ENCODE measurements around the gene TRNT1. TPM values are rescaled to one million over a fixed set of nuclear protein-coding genes. Genes with fewer than 3 reads are reported as not detected.

TRNT1 gene
- total and polyA plus RNA-seq, 10 donors = 10.0 to 43.8 (median 28.8) TPM

DNA sequence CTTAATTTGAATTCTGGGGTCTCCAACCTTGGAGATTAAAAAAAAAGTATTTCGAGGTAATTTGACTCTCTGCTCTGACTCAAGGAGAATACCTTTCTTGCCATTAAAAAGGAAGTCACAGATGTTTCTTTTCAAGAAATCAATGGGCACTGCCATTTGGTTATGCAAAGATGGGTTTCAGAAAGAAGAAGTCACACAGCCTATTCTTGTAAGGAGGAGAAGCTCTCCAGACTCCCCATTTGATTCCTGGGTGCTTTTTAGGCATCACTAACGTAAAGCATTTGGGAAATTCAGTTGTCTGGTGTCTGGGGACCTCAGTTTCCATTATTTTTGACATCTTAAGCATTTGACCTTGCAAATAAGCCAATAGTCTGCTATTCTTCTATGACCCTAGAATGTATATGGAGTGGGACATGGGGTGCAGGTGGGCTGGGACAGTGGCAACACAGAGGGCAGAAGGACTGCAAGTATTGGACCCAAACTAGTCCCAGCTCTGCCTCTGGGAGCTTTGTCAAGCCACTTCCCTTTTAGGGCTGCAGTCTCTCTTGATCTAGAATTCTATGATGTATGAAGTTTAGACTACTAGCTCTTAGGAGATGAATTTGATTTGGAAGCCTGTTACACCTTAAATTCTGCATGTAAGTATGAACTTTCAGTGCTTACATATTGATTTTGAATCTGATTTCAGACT is 44.4 kb upstream of the TRNT1 start:
- H3K4me1 ChIP-seq = peaks cover 0 to 22% (median 6%) of the 10 kb centered on the region in 6 donors
- H3K27me3 ChIP-seq (replicated peaks in 1 of 7) = no peaks in the 10 kb centered on the region
- WGBS, 5 donors = 41 to 52% (median 50%) methylated on average over 2 of the region's 2 CpGs
- TF ChIP-seq POLR2AphosphoS5 (IDR thresholded peaks at IDR 0.05) (no peak), POLR2A (IDR thresholded peaks at IDR 0.05) (no peak)
- TF ChIP-seq, protein P1, sequence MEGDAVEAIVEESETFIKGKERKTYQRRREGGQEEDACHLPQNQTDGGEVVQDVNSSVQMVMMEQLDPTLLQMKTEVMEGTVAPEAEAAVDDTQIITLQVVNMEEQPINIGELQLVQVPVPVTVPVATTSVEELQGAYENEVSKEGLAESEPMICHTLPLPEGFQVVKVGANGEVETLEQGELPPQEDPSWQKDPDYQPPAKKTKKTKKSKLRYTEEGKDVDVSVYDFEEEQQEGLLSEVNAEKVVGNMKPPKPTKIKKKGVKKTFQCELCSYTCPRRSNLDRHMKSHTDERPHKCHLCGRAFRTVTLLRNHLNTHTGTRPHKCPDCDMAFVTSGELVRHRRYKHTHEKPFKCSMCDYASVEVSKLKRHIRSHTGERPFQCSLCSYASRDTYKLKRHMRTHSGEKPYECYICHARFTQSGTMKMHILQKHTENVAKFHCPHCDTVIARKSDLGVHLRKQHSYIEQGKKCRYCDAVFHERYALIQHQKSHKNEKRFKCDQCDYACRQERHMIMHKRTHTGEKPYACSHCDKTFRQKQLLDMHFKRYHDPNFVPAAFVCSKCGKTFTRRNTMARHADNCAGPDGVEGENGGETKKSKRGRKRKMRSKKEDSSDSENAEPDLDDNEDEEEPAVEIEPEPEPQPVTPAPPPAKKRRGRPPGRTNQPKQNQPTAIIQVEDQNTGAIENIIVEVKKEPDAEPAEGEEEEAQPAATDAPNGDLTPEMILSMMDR (IDR thresholded peaks at IDR 0.05 in 8 of 11, conservative IDR thresholded peaks at IDR 0.05 in 3 of 11) = no peak
- H3K36me3 ChIP-seq = no peaks in the 10 kb centered on the region
- H3K27ac ChIP-seq = peak overlapping the region in 3 of 8 donors; percentile 29 to 57 (median 37)
- intact Hi-C loops (cut with DNase I; ENCODE audit: low total_unique reads) = no loop called here
- DNase-seq = no peak
- no peaks in the 10 kb centered on the region for H3K9me3 ChIP-seq
- H3K4me3 ChIP-seq = no peak overlapping the region

DNA sequence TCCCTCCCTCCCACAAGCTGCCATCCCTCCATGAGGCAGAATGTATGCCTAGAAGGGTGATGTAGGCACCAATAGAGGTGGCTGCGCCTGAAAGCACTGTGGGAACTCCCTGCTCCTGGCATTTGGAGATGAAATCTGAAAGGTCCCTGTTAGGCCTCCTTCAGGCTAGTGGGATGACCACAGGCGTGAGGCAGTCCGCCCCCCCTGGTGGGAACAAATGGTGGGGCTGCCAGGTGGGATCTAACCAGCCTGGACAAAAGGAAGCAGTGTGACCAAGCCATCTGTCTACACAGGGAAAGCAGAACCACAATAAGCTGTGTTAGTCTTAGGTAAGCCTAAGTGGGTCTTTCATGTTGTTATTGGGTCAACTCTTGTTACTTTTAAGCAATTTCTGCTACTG is 41.9 kb upstream of the TRNT1 start:
- Histone ChIP-seq H3K27me3 (replicated peaks in 1 of 7) (no peaks in the 10 kb centered on the region), H3K27ac (no peak overlapping the region), H3K4me3 (no peak overlapping the region), H3K4me1 (peaks cover 0 to 36% (median 7%) of the 10 kb centered on the region in 6 donors), H3K9me3 (no peaks in the 10 kb centered on the region), H3K36me3 (no peaks in the 10 kb centered on the region)
- TF ChIP-seq POLR2A (IDR thresholded peaks at IDR 0.05) (no peak), POLR2AphosphoS5 (IDR thresholded peaks at IDR 0.05) (no peak)
- TF ChIP-seq, protein P1 (IDR thresholded peaks at IDR 0.05 in 8 of 11, conservative IDR thresholded peaks at IDR 0.05 in 3 of 11) = no peak
- intact Hi-C loops (cut with DNase I; ENCODE audit: low total_unique reads) = no loop called here
- 68 to 84% (median 81%) methylated on average over 3 of the region's 3 CpGs for WGBS, 5 donors
- DNase-seq = no peak

DNA sequence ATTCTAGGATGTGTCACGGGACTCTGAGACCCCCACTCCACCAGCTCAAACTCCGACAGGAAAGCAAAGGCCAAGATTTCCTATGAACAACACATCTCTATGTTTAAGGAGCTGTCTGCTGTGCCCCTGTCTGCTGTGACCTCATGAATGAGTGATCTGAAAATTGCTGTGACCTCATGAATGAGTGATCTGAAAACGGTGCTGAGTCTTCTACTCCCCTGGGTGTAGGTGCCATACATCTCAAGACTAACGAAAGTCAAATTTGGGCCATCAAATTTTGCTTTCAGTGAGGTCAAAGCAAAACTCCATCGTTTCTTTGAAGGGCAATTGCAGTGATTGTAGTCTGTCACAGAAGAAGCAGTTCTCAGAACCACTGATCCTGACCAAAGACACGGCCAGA is 41.0 kb upstream of the TRNT1 start:
- no peak overlapping the region for H3K4me3 ChIP-seq
- no peaks in the 10 kb centered on the region for H3K9me3 ChIP-seq
- no peak for TF ChIP-seq POLR2A (IDR thresholded peaks at IDR 0.05)
- no peaks in the 10 kb centered on the region for H3K36me3 ChIP-seq
- H3K27ac ChIP-seq = peak overlapping the region in 1 of 8 donors; percentile 49
- 58 to 78% (median 69%) methylated on average over 6 of the region's 6 CpGs for WGBS, 5 donors
- intact Hi-C loops (cut with DNase I; ENCODE audit: low total_unique reads) = no loop called here
- no peak for DNase-seq
- no peaks in the 10 kb centered on the region for H3K27me3 ChIP-seq (replicated peaks in 1 of 7)
- H3K4me1 ChIP-seq = peaks cover 0 to 36% (median 7%) of the 10 kb centered on the region in 6 donors

DNA sequence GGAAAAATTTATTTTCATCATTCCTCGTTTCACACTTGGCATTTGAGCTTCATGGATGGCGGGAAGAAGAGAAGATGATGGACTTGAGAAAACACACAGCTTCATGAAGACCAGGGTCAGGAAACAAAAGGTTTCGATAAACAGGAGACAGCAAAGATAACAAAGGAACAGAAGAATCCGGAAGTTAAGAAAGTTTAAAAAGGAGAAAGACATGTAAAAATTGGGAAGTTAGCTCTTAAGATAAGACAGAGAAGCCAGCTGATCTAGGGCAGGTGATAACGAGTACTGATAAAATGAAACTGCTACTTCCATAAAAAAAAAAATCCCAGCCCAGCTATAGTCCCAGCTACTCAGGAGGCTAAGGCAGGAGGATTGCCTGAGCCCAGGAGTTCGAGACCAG is 40.5 kb upstream of the TRNT1 start:
- H3K27me3 ChIP-seq (replicated peaks in 1 of 7) = no peaks in the 10 kb centered on the region
- WGBS, 5 donors = 42 to 66% (median 58%) methylated on average over 6 of the region's 6 CpGs
- H3K4me1 ChIP-seq = peaks cover 0 to 32% (median 6%) of the 10 kb centered on the region in 6 donors
- intact Hi-C loops (cut with DNase I; ENCODE audit: low total_unique reads) = no loop called here
- no peaks in the 10 kb centered on the region for H3K36me3 ChIP-seq
- peak overlapping the region in 1 of 8 donors; percentile 49 for H3K27ac ChIP-seq
- no peak overlapping the region for H3K4me3 ChIP-seq
- no peaks in the 10 kb centered on the region for H3K9me3 ChIP-seq
- no peak for TF ChIP-seq POLR2A (IDR thresholded peaks at IDR 0.05)
- TF ChIP-seq, protein P1 (IDR thresholded peaks at IDR 0.05 in 8 of 11, conservative IDR thresholded peaks at IDR 0.05 in 3 of 11) = no peak
- no peak for TF ChIP-seq POLR2AphosphoS5 (IDR thresholded peaks at IDR 0.05)
- DNase-seq = no peak
